BLaER1 treated with 17β-estradiol and CSF1 and Interleukin-3, amounts not matched to agents 10 nM and 100 nM (cell line): ENCODE data around the gene B3GNT7.
"Not testable (repeated sequence)": the region's sequence is repeated elsewhere in the genome, so short reads cannot be mapped to it uniquely, and the experiment has no call there.

Experiments
- H3K27ac ChIP-seq, 11 experiments: shearing (Covaris generic); formaldehyde crosslinking; 2 replicates each; pipeline ENCODE4 v1.8.1; 2022
- H3K27me3 ChIP-seq, 11 experiments: shearing (Covaris generic); formaldehyde crosslinking; 2 replicates each; pipeline ENCODE4 v1.8.1; 2022
- H3K36me3 ChIP-seq, 11 experiments: shearing (Covaris generic); formaldehyde crosslinking; 2 replicates each; pipeline ENCODE4 v1.8.1; 2022
- H3K4me1 ChIP-seq, 10 experiments: shearing (Covaris generic); formaldehyde crosslinking; 2 replicates each; pipeline ENCODE4 v1.8.1; 2022
- H3K4me2 ChIP-seq, 11 experiments: shearing (Covaris generic); formaldehyde crosslinking; 2 replicates each; pipeline ENCODE4 v1.8.1; 2022
- H3K4me3 ChIP-seq, 10 experiments: shearing (Covaris generic); formaldehyde crosslinking; 2 replicates each; pipeline ENCODE4 v1.8.1; 2022
- H3K9ac ChIP-seq, 11 experiments: shearing (Covaris generic); formaldehyde crosslinking; 2 replicates each; pipeline ENCODE4 v1.8.1; 2022
- H3K9me3 ChIP-seq, 11 experiments: shearing (Covaris generic); formaldehyde crosslinking; replicated peaks in 1 of 11; 2 replicates each; pipeline ENCODE4 v1.8.1; 2022
- H4K20me1 ChIP-seq, 11 experiments: shearing (Covaris generic); formaldehyde crosslinking; 2 replicates each; pipeline ENCODE4 v1.8.1; 2022
- Cebpa-rat ChIP-seq, 11 experiments: shearing (Covaris generic); IDR thresholded peaks; 2 replicates each; pipeline ENCODE4 v1.8.1; 2022

B3GNT7 gene

DNA sequence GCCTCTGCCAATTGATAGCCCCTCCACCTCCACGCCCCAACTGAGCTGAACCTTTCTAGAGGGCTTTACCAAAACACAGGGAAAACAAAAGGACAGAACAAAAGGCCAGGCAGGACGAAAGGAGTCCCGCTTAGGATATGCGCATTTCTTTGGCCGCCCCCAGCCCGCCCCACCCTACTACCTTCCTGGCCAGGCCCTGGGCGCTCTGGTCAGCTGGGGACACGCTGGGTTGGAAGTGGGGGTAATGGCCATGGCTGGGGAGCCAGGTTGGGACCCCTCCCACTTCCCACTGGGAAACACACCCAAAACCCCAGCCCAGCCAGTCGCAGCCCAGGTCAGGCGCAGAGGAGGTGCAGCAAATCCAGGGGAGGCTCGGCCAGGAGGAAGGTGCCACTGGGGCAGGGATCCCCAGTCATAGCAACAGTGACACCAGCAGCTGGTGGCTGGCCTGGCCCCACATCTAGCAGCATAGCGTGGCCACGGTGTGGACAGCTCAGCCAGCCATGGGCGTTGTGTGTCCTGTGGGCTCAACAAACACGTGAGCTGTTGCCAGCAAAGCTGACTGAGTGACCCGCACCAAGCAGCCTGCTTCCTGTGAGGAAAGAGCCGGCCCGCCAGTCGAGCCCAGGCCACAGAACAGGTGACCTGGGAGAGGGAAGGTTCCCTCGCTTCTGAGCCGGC, 24.6 kb upstream of the B3GNT7 start:
- Histone ChIP-seq H3K27me3 (no peaks in the 10 kb centered on the region), H3K4me2 (peak overlapping the region in 7 of 11 experiments; percentile 51 to 80 (median 73); a peak in 13 of 22 replicates), H3K36me3 (no peaks in the 10 kb centered on the region), H3K27ac (no peak overlapping the region), H3K4me1 (peaks cover 2 to 33% (median 20%) of the 10 kb centered on the region in 10 experiments; a peak in 18 of 20 replicates), H3K9ac (peak overlapping the region in 2 of 11 experiments; percentile 44 to 52; a peak in 2 of 22 replicates), H3K9me3 (no peaks in the 10 kb centered on the region; a peak in 1 of 22 replicates), H3K4me3 (no peak overlapping the region), H4K20me1 (no peaks in the 10 kb centered on the region)
- TF ChIP-seq Cebpa-rat (IDR thresholded peaks at IDR 0.05), result no peak

DNA sequence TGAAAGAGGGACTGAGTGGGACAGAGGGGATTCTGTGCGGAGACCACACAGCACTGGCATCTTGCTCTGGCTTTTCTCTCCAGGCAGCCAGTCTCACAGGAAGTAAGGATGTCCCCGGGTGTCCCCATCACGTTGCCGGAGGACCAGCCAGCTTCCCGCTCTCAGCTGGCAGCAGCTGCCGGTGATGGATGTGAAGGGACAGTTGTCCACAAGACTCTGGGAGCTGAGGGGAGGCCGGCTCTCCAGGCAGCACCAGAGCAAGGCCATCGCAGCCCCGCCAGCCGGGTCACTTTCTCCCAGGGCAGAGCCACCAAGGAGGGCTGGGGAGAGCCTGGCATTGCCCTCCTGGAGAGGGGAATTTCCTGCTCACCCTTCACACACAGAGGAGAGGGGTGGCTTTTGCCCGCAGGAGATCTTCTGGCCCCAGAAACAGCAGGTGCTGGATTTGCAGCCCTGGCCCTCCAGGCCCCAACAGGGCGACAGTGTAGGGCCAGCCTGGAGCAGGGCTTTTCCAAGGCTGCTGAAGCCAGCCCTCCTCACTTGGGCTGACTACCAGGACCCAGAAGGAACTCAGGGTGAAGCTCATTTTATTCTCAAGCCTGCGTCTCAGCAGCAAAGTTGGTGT, 24.0 kb upstream of the B3GNT7 start:
- peaks cover 0 to 30% (median 18%) of the 10 kb centered on the region in 10 experiments; a peak in 17 of 20 replicates for H3K4me1 ChIP-seq
- no peak overlapping the region for H3K4me3 ChIP-seq
- no peaks in the 10 kb centered on the region; a peak in 1 of 22 replicates for H3K9me3 ChIP-seq
- no peak overlapping the region; a peak in 2 of 22 replicates for H3K9ac ChIP-seq
- no peak overlapping the region for H3K27ac ChIP-seq
- H4K20me1 ChIP-seq, result no peaks in the 10 kb centered on the region
- H3K27me3 ChIP-seq, result no peaks in the 10 kb centered on the region
- H3K4me2 ChIP-seq, result peak overlapping the region in 6 of 11 experiments; percentile 18 to 73 (median 32); a peak in 8 of 22 replicates
- no peak for TF ChIP-seq Cebpa-rat (IDR thresholded peaks at IDR 0.05)
- H3K36me3 ChIP-seq, result no peaks in the 10 kb centered on the region

- H3K36me3 ChIP-seq, result no peaks in the 10 kb centered on the region
- no peaks in the 10 kb centered on the region for H3K27me3 ChIP-seq
- no peaks in the 10 kb centered on the region for H3K9me3 ChIP-seq
- peaks cover 0 to 30% (median 18%) of the 10 kb centered on the region in 10 experiments; a peak in 17 of 20 replicates for H3K4me1 ChIP-seq
- TF ChIP-seq Cebpa-rat (IDR thresholded peaks at IDR 0.05), result no peak
- no peak overlapping the region for H3K27ac ChIP-seq
- H3K9ac ChIP-seq, result no peak overlapping the region
- no peak overlapping the region for H3K4me3 ChIP-seq
- H4K20me1 ChIP-seq, result no peaks in the 10 kb centered on the region
- no peak overlapping the region for H3K4me2 ChIP-seq
Observed at GRCh38 chr2:231372326-231372725, 23.2 kb upstream of the B3GNT7 start.

DNA sequence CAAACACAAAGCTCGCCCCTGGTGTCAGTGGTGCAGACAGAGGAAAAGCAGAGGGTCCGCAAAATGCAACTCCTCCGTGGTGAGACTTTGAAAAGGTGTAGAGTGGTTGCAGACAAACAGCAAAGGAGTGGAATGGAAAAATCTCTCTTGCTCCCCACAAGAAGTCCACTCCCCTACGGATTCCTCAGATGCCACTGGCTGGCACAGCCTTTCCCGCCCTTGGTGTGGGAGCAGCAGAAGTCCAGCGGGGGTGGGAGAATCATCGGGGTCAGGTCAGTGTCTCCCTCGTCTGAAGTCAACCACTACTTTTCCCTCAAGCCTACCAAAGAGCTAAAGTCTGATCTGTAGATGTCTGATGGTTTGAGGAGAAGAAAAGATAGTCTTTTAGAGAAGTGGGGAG, 22.3 kb upstream of the B3GNT7 start:
- Histone ChIP-seq H3K4me1 (peaks cover 7 to 34% (median 22%) of the 10 kb centered on the region in 10 experiments), H3K4me2 (no peak overlapping the region), H3K9me3 (no peaks in the 10 kb centered on the region), H3K36me3 (no peaks in the 10 kb centered on the region), H3K27me3 (no peaks in the 10 kb centered on the region), H3K9ac (no peak overlapping the region), H3K4me3 (no peak overlapping the region), H3K27ac (no peak overlapping the region), H4K20me1 (no peaks in the 10 kb centered on the region)
- no peak for TF ChIP-seq Cebpa-rat (IDR thresholded peaks at IDR 0.05)

DNA sequence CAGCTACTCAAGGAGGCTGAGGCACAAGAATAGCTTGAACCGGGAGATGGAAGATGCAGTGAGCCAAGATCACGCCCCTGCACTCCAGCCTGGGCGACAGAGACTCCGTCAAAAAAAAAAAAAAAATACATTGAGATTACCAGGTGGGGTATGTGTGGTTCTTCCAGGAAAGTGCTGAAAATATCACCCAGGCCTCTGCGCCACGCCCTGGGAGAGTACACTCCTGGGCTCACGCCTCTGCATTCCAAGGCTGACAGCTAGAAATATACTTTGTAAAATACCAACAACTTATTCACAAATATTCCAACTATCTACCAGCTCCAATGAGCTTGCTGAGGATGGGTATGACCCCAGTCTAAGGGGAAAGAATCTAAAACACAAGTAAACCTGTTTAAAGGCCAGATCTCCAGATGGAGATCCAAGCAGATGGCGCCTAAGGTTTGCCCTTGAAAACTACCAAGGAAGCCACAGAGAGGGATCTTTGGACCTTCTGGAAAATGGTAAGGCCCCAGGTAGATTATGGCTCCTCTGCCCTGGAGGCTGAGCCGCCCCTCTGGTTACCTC, 21.6 kb upstream of the B3GNT7 start:
- no peaks in the 10 kb centered on the region for H3K9me3 ChIP-seq
- no peak overlapping the region for H3K4me2 ChIP-seq
- H3K4me1 ChIP-seq, result peaks cover 12 to 39% (median 26%) of the 10 kb centered on the region in 10 experiments
- H3K27ac ChIP-seq, result no peak overlapping the region
- no peaks in the 10 kb centered on the region for H3K36me3 ChIP-seq
- H3K9ac ChIP-seq, result no peak overlapping the region
- no peaks in the 10 kb centered on the region for H3K27me3 ChIP-seq
- H4K20me1 ChIP-seq, result no peaks in the 10 kb centered on the region
- H3K4me3 ChIP-seq, result no peak overlapping the region
- TF ChIP-seq Cebpa-rat (IDR thresholded peaks at IDR 0.05), result no peak

- Histone ChIP-seq H3K27ac (no peak overlapping the region), H3K4me1 (peaks cover 12 to 37% (median 24%) of the 10 kb centered on the region in 10 experiments), H3K36me3 (no peaks in the 10 kb centered on the region), H3K9me3 (no peaks in the 10 kb centered on the region), H3K4me2 (no peak overlapping the region), H4K20me1 (no peaks in the 10 kb centered on the region), H3K27me3 (no peaks in the 10 kb centered on the region), H3K4me3 (no peak overlapping the region), H3K9ac (no peak overlapping the region)
- TF ChIP-seq Cebpa-rat (IDR thresholded peaks at IDR 0.05), result no peak
Observed at GRCh38 chr2:231374771-231375170, 20.7 kb upstream of the B3GNT7 start.

DNA sequence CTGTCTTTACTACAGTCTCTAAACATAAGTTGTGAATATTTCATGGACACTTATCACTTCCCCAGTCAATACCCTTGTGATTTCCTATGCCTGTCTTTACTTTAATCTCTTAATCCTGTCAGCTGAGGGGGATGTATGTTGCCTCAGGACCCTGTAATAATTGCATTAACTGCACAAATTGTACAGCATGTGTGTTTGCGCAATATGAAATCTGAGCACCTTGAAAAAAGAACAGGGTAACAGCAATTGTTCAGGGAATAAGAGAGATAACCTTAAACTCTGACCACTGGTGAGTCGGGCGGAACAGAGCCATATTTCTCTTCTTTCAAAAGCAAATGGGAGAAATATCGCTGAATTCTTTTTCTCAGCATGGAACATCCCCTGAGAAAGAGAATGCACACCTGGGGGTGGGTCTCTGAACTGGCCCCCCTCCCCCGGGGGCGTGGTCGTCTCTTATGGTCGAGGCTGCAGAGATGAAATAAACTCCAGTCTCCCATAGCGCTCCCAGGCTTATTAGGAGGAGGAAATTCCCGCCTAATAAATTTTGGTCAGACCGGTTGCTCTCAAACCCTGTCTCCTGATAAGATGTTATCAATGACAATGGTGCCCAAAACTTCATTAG, 19.4 kb upstream of the B3GNT7 start:
- not testable (repeated sequence) for H3K36me3 ChIP-seq, H3K9me3 ChIP-seq, H3K27ac ChIP-seq, H3K4me3 ChIP-seq, H4K20me1 ChIP-seq, H3K27me3 ChIP-seq, H3K4me2 ChIP-seq, H3K9ac ChIP-seq
- peaks cover 9 to 23% (median 14%) of the 10 kb centered on the region in 10 experiments; a peak in 18 of 20 replicates for H3K4me1 ChIP-seq

DNA sequence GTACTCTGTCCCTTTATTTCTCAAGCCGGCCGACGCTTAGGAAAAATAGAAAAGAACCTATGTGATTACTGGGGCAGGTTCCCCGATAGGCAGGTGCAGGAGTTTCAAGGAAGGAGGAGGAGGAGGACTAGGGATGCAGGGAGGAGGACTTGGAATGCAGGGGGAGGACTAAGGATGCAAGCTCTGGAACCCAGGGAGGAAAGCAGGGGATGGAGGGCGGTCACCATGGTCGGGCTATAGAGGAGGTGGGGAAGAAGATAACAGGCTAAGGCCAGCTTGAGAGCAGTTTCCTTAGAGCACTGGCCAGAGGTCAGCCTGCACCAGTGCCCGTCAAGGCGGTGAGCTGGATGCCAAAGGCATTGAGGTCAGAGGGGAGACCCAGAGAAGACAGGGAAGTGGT, 18.7 kb upstream of the B3GNT7 start:
- Histone ChIP-seq H3K27me3 (no peaks in the 10 kb centered on the region), H3K4me2 (no peak overlapping the region), H3K9ac (no peak overlapping the region), H3K27ac (no peak overlapping the region), H3K9me3 (no peaks in the 10 kb centered on the region), H3K36me3 (no peaks in the 10 kb centered on the region), H3K4me1 (peaks cover 7 to 16% (median 10%) of the 10 kb centered on the region in 10 experiments; a peak in 17 of 20 replicates), H3K4me3 (no peak overlapping the region), H4K20me1 (no peaks in the 10 kb centered on the region)
- no peak for TF ChIP-seq Cebpa-rat (IDR thresholded peaks at IDR 0.05)

GRCh38 chr2:231378026-231378722, 17.3 kb upstream of the B3GNT7 start:
- peaks cover 11 to 15% (median 13%) of the 10 kb centered on the region in 10 experiments for H3K4me1 ChIP-seq
- no peaks in the 10 kb centered on the region for H4K20me1 ChIP-seq
- no peak overlapping the region for H3K27ac ChIP-seq
- no peaks in the 10 kb centered on the region for H3K9me3 ChIP-seq
- no peak overlapping the region for H3K9ac ChIP-seq
- H3K4me2 ChIP-seq, result peak overlapping the region in 9 of 11 experiments; percentile 12 to 70 (median 35); a peak in 13 of 22 replicates
- no peak overlapping the region for H3K4me3 ChIP-seq
- no peak for TF ChIP-seq Cebpa-rat (IDR thresholded peaks at IDR 0.05)
- no peaks in the 10 kb centered on the region for H3K36me3 ChIP-seq
- H3K27me3 ChIP-seq, result no peaks in the 10 kb centered on the region
